Spleen (tissue), 11 donors: ENCODE results near the gene AGPAT3. TPM values are rescaled to one million over a fixed set of nuclear protein-coding genes. Genes with fewer than 3 reads are reported as not detected.

Experiments used
- DNase-seq: peaks from one replicate; pipeline ENCODE4 v3.0.0-alpha.2; 2020
- H3K27ac ChIP-seq, 8 donors: fragments of 200-600 bp; sonication (generic) in 7 of 8; 1 replicate in 4 of 8; 2 replicates in 4 of 8; pipeline versions ENCODE4 v1.5.0 to v1.8.0; 2016 to 2021; ENCODE audit warnings: inconsistent platforms in 4 of 8, mild to moderate bottlenecking in 4 of 8, moderate library complexity in 1 of 8
- H3K27me3 ChIP-seq, 7 donors: fragments of 200-600 bp; sonication (generic) in 6 of 7; replicated peaks in 1 of 7; 1 replicate in 4 of 7; 2 replicates in 3 of 7; pipeline versions ENCODE4 v1.5.0 to v1.8.0; 2016 to 2021; ENCODE audit warnings: inconsistent platforms in 3 of 7, mild to moderate bottlenecking in 1 of 7
- H3K36me3 ChIP-seq, 6 donors: fragments of 200-600 bp; sonication (generic) in 5 of 6; 1 replicate in 4 of 6; 2 replicates in 2 of 6; pipeline versions ENCODE4 v1.5.0 to v1.8.0; 2016 to 2021; ENCODE audit warnings: inconsistent platforms in 2 of 6
- H3K4me1 ChIP-seq, 6 donors: fragments of 200-600 bp; sonication (generic) in 5 of 6; 1 replicate in 3 of 6; 2 replicates in 3 of 6; pipeline versions ENCODE4 v1.5.0 to v1.8.0; 2016 to 2021; ENCODE audit warnings: inconsistent platforms in 3 of 6
- H3K4me3 ChIP-seq, 8 donors: fragments of 200-600 bp; sonication (generic) in 7 of 8; 1 replicate in 4 of 8; 2 replicates in 4 of 8; pipeline versions ENCODE4 v1.5.0 to v1.8.0; 2016 to 2021; ENCODE audit warnings: inconsistent platforms in 4 of 8, mild to moderate bottlenecking in 4 of 8, moderate library complexity in 2 of 8
- H3K9me3 ChIP-seq, 8 donors: fragments of 200-600 bp; sonication (generic) in 7 of 8; 1 replicate in 4 of 8; 2 replicates in 4 of 8; pipeline versions ENCODE4 v1.5.0 to v1.8.0; 2016 to 2021; ENCODE audit warnings: inconsistent platforms in 4 of 8
- CTCF ChIP-seq, 11 experiments: fragments of 200-600 bp in 7 of 11; fragments of 450-650 bp in 4 of 11; sonication (generic) in 4 of 11; IDR thresholded peaks in 8 of 11; conservative IDR thresholded peaks in 3 of 11; 1 replicate in 7 of 11; 2 replicates in 4 of 11; pipeline versions ENCODE4 v1.4.0 to v1.8.0; 2016 to 2021; ENCODE audit warnings: antibody characterized with exemption in 11 of 11, inconsistent platforms in 4 of 11, mild to moderate bottlenecking in 1 of 11
- POLR2A ChIP-seq, 3 donors: fragments of 450-650 bp; IDR thresholded peaks; one replicate each; pipeline ENCODE4 v1.5.1; 2017; ENCODE audit warnings: antibody characterized with exemption in 3 of 3, mild to moderate bottlenecking in 1 of 3
- POLR2AphosphoS5 ChIP-seq, 3 donors: sonication (generic); formaldehyde crosslinking; IDR thresholded peaks; one replicate each; pipeline ENCODE4 v1.5.1; 2017; ENCODE audit warnings: antibody characterized with exemption in 3 of 3
- WGBS, 5 donors: extraction: QIAGEN DNeasy Blood & Tissue Kit in 3 of 5; methylation state at CpG; one replicate each; pipeline versions ENCODE4 v1.1.5 to v1.1.7; 2013 to 2018; 5-methylcytosine and 5-hydroxymethylcytosine counted together
- intact Hi-C: fragments of 100-400 bp; cut with DNase I; formaldehyde crosslinking; loops from one replicate; pipeline ENCODE4 v1.15.0; 2023; ENCODE audit warnings: low total_unique reads
- polyA plus RNA-seq, 3 donors: library from polyadenylated mRNA; stranded (reverse); fragments of 200-250 nt; gene quantifications; one replicate each; pipeline ENCODE4 v1.2.1, GENCODE V29; 2013
- total RNA-seq, 7 donors: library from RNA; depleted of rRNA in 3 of 7; stranded (reverse); fragments of >200 nt in 3 of 7; fragmentation: NEBNext Ultra II Directional in 4 of 7; extraction: Animal tissue kit (Norgen Biotek cat#: 25700) in 4 of 7; gene quantifications; one replicate each; pipeline versions ENCODE4 v1.1.0 to v1.2.1, GENCODE V29; 2016 to 2021
- donor health status: healthy with polysubstance abuse.
- donor health status: DM: no; HTN: no; CAD: no; lungs with moderate emphysema.
- donor health status: DM: no; HTN: no; CAD: no.
- donor health status: Bipolar disorder and iron deficiency.
- donor health status: healthy.
- donor health status: DM: no; HTN: no; CAD: no.
- donor health status: DM: yes; HTN: yes; CAD: no.

Gene AGPAT3
- total and polyA plus RNA-seq, 10 donors, result 6.9 to 92.0 (median 56.0) TPM

GRCh38 chr21:43983860-43984420, 118.9 kb downstream of the AGPAT3 start:
- Histone ChIP-seq H3K4me3 (no peak overlapping the region), H3K27ac (peak overlapping the region in 2 of 8 donors; percentile 36 to 45), H3K27me3 (no peaks in the 10 kb centered on the region), H3K4me1 (peaks cover 3 to 46% (median 20%) of the 10 kb centered on the region in 6 donors), H3K36me3 (peaks cover 0 to 54% (median 27%) of the 10 kb centered on the region in 6 donors), H3K9me3 (no peaks in the 10 kb centered on the region)
- 83 to 94% (median 93%) methylated on average over 25 of the region's 25 CpGs for WGBS, 5 donors
- DNase-seq, result no peak
- no peak for TF ChIP-seq CTCF (IDR thresholded peaks at IDR 0.05 in 8 of 11, conservative IDR thresholded peaks at IDR 0.05 in 3 of 11)
- TF ChIP-seq POLR2A (IDR thresholded peaks at IDR 0.05), result no peak
- TF ChIP-seq POLR2AphosphoS5 (IDR thresholded peaks at IDR 0.05), result peak in 1 of 3 donors; percentile 8
- intact Hi-C loops, result no loop called here

- no peaks in the 10 kb centered on the region for H3K27me3 ChIP-seq
- 77 to 87% (median 83%) methylated on average over 26 to 31 of the region's 31 CpGs for WGBS, 5 donors
- H3K9me3 ChIP-seq, result no peaks in the 10 kb centered on the region
- peaks cover 3 to 46% (median 20%) of the 10 kb centered on the region in 6 donors for H3K4me1 ChIP-seq
- peaks cover 0 to 43% (median 26%) of the 10 kb centered on the region in 6 donors for H3K36me3 ChIP-seq
- DNase-seq, result peak; percentile 78
- H3K4me3 ChIP-seq, result no peak overlapping the region
- TF ChIP-seq POLR2AphosphoS5 (IDR thresholded peaks at IDR 0.05) (peak; percentile 19 to 73 (median 51)), CTCF (IDR thresholded peaks at IDR 0.05 in 8 of 11, conservative IDR thresholded peaks at IDR 0.05 in 3 of 11) (no peak)
- intact Hi-C loops, result no loop called here
- peak overlapping the region in 3 of 8 donors; percentile 11 to 14 (median 13) for H3K27ac ChIP-seq
These were observed 120.1 kb downstream of the AGPAT3 start for GRCh38 chr21:43984905-43985689.

GRCh38 chr21:43985690-43986251, 120.7 kb downstream of the AGPAT3 start:
- H3K36me3 ChIP-seq, result peaks cover 0 to 36% (median 22%) of the 10 kb centered on the region in 6 donors
- 28 to 42% (median 36%) methylated on average over 18 to 22 of the region's 22 CpGs for WGBS, 5 donors
- DNase-seq, result no peak
- H3K9me3 ChIP-seq, result no peaks in the 10 kb centered on the region
- H3K4me3 ChIP-seq, result no peak overlapping the region
- H3K27me3 ChIP-seq, result no peaks in the 10 kb centered on the region
- intact Hi-C loops, result no loop called here
- TF ChIP-seq POLR2AphosphoS5 (IDR thresholded peaks at IDR 0.05) (peak in 2 of 3 donors; percentile 18 to 69), CTCF (IDR thresholded peaks at IDR 0.05 in 8 of 11, conservative IDR thresholded peaks at IDR 0.05 in 3 of 11) (no peak), POLR2A (IDR thresholded peaks at IDR 0.05) (no peak)
- peaks cover 3 to 46% (median 20%) of the 10 kb centered on the region in 6 donors for H3K4me1 ChIP-seq
- no peak overlapping the region for H3K27ac ChIP-seq
